Neural progenitor cell (in vitro differentiated cells): ENCODE results near the gene HLA-DOB.

ENCODE experiments used
- CTCF ChIP-seq: fragments of 200-600 bp; sonication (generic); IDR thresholded peaks from 2 replicates; pipeline ENCODE4 v1.5.1; 2017; ENCODE audit warnings: antibody characterized with exemption, mild to moderate bottlenecking
- EZH2 ChIP-seq: fragments of 200-600 bp; sonication (generic); IDR thresholded peaks from 2 replicates; pipeline ENCODE4 v1.6.1; 2017; ENCODE audit warnings: antibody characterized with exemption, mild to moderate bottlenecking, moderate library complexity

- TF ChIP-seq CTCF (peak; percentile 77), EZH2 (no peak)
Measured at GRCh38 chr6:32785781-32786533, 30.8 kb downstream of the HLA-DOB start.
